Measurements from ENCODE around the gene MDK.

MDK gene

GRCh38 chr11:46383974-46384701, 2.7 kb downstream of the MDK start:
- DNase-seq = no peak

- DNase-seq = no peak
Measured at GRCh38 chr11:46385169-46386004, 3.9 kb downstream of the MDK start.

GRCh38 chr11:46386005-46386578, 4.6 kb downstream of the MDK start:
- no peak for DNase-seq

- DNase-seq = no peak
Measured at GRCh38 chr11:46386674-46387073, 5.2 kb downstream of the MDK start.

GRCh38 chr11:46387456-46387855, 6.0 kb downstream of the MDK start:
- no peak for DNase-seq

- no peak for DNase-seq
Measured at GRCh38 chr11:46387919-46388618, 6.6 kb downstream of the MDK start.

- DNase-seq = no peak
Measured at GRCh38 chr11:46388619-46389449, 7.4 kb downstream of the MDK start.

- peak; percentile 78 for DNase-seq
Measured at GRCh38 chr11:46389450-46390330, 8.2 kb downstream of the MDK start.

GRCh38 chr11:46390331-46391171, 9.1 kb downstream of the MDK start:
- peak; percentile 33 for DNase-seq

- DNase-seq = peak; percentile 33
Measured at GRCh38 chr11:46391186-46391577, 9.7 kb downstream of the MDK start.

GRCh38 chr11:46391578-46392420, 10.3 kb downstream of the MDK start, which contains the start of gene CHRM4:
CHRM4 (minus strand) TSS chr11:46391776; CDS start chr11:46386557, 5,219 bp downstream.
- peak; percentile 56 for DNase-seq

GRCh38 chr11:46392421-46393230, 11.2 kb downstream of the MDK start:
- peak; percentile 84 for DNase-seq

- no peak for DNase-seq
Measured at GRCh38 chr11:46393231-46393616, 11.8 kb downstream of the MDK start.

GRCh38 chr11:46393759-46394158, 12.3 kb downstream of the MDK start:
- no peak for DNase-seq

- no peak for DNase-seq
Measured at GRCh38 chr11:46397526-46397925, 16.1 kb downstream of the MDK start.

GRCh38 chr11:46402957-46403902, 21.8 kb downstream of the MDK start:
- no peak for DNase-seq

- no peak for DNase-seq
Measured at GRCh38 chr11:46404476-46405017, 23.1 kb downstream of the MDK start.
